B cell (primary cell): ENCODE data around the gene ZBP1. TPM values are rescaled to one million over a fixed set of nuclear protein-coding genes. Genes with fewer than 3 reads are reported as not detected.

ENCODE experiments used
- ATAC-seq: fragments of 200-7000 bp; cut with Tn5 transposase; one replicate; pipeline ENCODE4 v1.10.0; 2021; ENCODE audit warnings: low read depth, mild to moderate bottlenecking, moderate number of reproducible peaks, moderate library complexity
- CTCF ChIA-PET: fragments of 350-600 bp; sonication (Branson Sonifier 250); formaldehyde crosslinking; loops from one replicate; lab custom pipeline; 2021; ENCODE audit warnings: antibody characterized with exemption, inconsistent platforms; lab: Charles Lee
- POLR2A ChIA-PET: fragments of 350-600 bp; sonication (Branson Sonifier 250); formaldehyde crosslinking; loops from one replicate; lab custom pipeline; 2021; ENCODE audit warnings: antibody characterized with exemption; lab: Charles Lee
- DNase-seq: peaks from one replicate; pipeline ENCODE4 v3.0.0; 2013
- H2AFZ ChIP-seq: 2 replicates; pipeline ENCODE4 v1.6.1; 2012; ENCODE audit warnings: mild to moderate bottlenecking, low read depth, low read length; ENCODE audit not compliant: insufficient read depth, poor library complexity, severe bottlenecking
- H3K27ac ChIP-seq, 2 donors: 1 replicate in 1 of 2; 2 replicates in 1 of 2; pipeline ENCODE4 v1.5.1; 2012 to 2013; ENCODE audit warnings: low read length in 2 of 2, mild to moderate bottlenecking in 2 of 2, moderate library complexity in 1 of 2
- H3K27me3 ChIP-seq, 4 experiments: fragments of 200-600 bp in 1 of 4; sonication (generic) in 1 of 4; replicated peaks in 1 of 4; 1 replicate in 2 of 4; 2 replicates in 2 of 4; pipeline versions ENCODE4 v1.6.1 to v1.7.0; 2013 to 2016; ENCODE audit warnings: low read length in 3 of 4, mild to moderate bottlenecking in 2 of 4, mixed read lengths in 1 of 4, moderate library complexity in 1 of 4; ENCODE audit not compliant: insufficient read depth in 4 of 4, control insufficient read depth in 3 of 4; ENCODE audit errors: control extremely low read depth in 1 of 4
- H3K36me3 ChIP-seq, 2 experiments: replicated peaks in 1 of 2; 1 replicate in 1 of 2; 2 replicates in 1 of 2; pipeline versions ENCODE4 v1.6.1 to v1.7.1; 2013; ENCODE audit warnings: low read length in 1 of 2; ENCODE audit not compliant: insufficient read depth in 2 of 2, control insufficient read depth in 1 of 2; ENCODE audit errors: control extremely low read depth in 1 of 2, extremely low read depth in 1 of 2
- H3K4me1 ChIP-seq, 2 donors: fragments of 200-600 bp in 1 of 2; sonication (generic) in 1 of 2; 1 replicate in 1 of 2; 2 replicates in 1 of 2; pipeline versions ENCODE4 v1.5.1 to v1.6.1; 2013 to 2017; ENCODE audit warnings: low read length in 2 of 2; ENCODE audit not compliant: control insufficient read depth in 2 of 2, insufficient read depth in 2 of 2
- H3K4me2 ChIP-seq: replicated peaks from 2 replicates; pipeline ENCODE3; 2012; ENCODE audit warnings: mild to moderate bottlenecking, low read depth, low read length; ENCODE audit not compliant: poor library complexity, severe bottlenecking
- H3K4me3 ChIP-seq, 5 experiments: fragments of 200-600 bp in 1 of 5; sonication (generic) in 1 of 5; 1 replicate in 3 of 5; 2 replicates in 2 of 5; pipeline versions ENCODE4 v1.5.1 to v1.7.0; 2011 to 2016; ENCODE audit warnings: low read length in 4 of 5, mild to moderate bottlenecking in 4 of 5, low read depth in 2 of 5, control low read depth in 1 of 5, moderate library complexity in 1 of 5; ENCODE audit not compliant: insufficient read depth in 1 of 5; ENCODE audit errors: control extremely low read depth in 1 of 5, extremely low read depth in 1 of 5
- H3K79me2 ChIP-seq: fragments of 200-600 bp; sonication (generic); one replicate; pipeline ENCODE4 v1.6.0; 2016; ENCODE audit warnings: low read length; ENCODE audit not compliant: control insufficient read depth, insufficient read depth
- H3K9ac ChIP-seq: fragments of 200-600 bp; sonication (generic); 2 replicates; pipeline ENCODE4 v1.6.1; 2017; ENCODE audit warnings: mild to moderate bottlenecking, low read length, moderate library complexity
- H3K9me3 ChIP-seq, 3 donors: one replicate each; pipeline versions ENCODE4 v1.6.1 to v1.7.1; 2013; ENCODE audit warnings: low read length in 2 of 3; ENCODE audit not compliant: control insufficient read depth in 2 of 3, insufficient read depth in 1 of 3; ENCODE audit errors: control extremely low read depth in 1 of 3
- H4K20me1 ChIP-seq: 2 replicates; pipeline ENCODE4 v1.6.0; 2012; ENCODE audit warnings: mild to moderate bottlenecking, low read length; ENCODE audit not compliant: insufficient read depth, control insufficient read depth, poor library complexity, severe bottlenecking
- H3K27ac Mint-ChIP-seq: one replicate; pipeline ENCODE4 v1.8.0; 2021; ENCODE audit warnings: mixed read lengths
- H3K27me3 Mint-ChIP-seq: one replicate; pipeline ENCODE4 v1.8.0; 2021; ENCODE audit warnings: mixed read lengths
- H3K4me1 Mint-ChIP-seq: one replicate; pipeline ENCODE4 v1.8.0; 2021; ENCODE audit warnings: mixed read lengths
- H3K4me3 Mint-ChIP-seq: one replicate; pipeline ENCODE4 v1.8.0; 2021; ENCODE audit warnings: mixed read lengths
- H3K9me3 Mint-ChIP-seq: one replicate; pipeline ENCODE4 v1.8.0; 2022; ENCODE audit warnings: mixed read lengths; ENCODE audit not compliant: insufficient read depth
- CTCF ChIP-seq: fragments of 200-600 bp; IDR thresholded peaks from one replicate; pipeline ENCODE4 v1.8.0; 2022; ENCODE audit warnings: antibody characterized with exemption, mild to moderate bottlenecking
- EZH2 ChIP-seq: IDR thresholded peaks from 2 replicates; pipeline ENCODE4 v1.6.1; 2012; ENCODE audit warnings: borderline replicate concordance, low read depth, mild to moderate bottlenecking, moderate library complexity, low read length; ENCODE audit not compliant: insufficient read depth, poor library complexity, severe bottlenecking
- WGBS: methylation state at CpG from one replicate; pipeline ENCODE4 v1.1.5; 2013; ENCODE audit warnings: missing lambda C conversion rate; ENCODE audit not compliant: insufficient coverage; 5-methylcytosine and 5-hydroxymethylcytosine counted together
- intact Hi-C: fragments of 100-400 bp; cut with micrococcal nuclease; formaldehyde crosslinking; loops from one replicate; pipeline ENCODE4 v1.10.0; 2022
- polyA plus RNA-seq: library from polyadenylated mRNA; depleted of rRNA; stranded (reverse); fragments of >200 nt; gene quantifications from 2 replicates; pipeline ENCODE4 v1.2.3, GENCODE V29; 2012
- total RNA-seq, 2 donors: library from RNA; stranded (reverse); fragments of 120-200 nt in 1 of 2; gene quantifications; 1 replicate in 1 of 2; 2 replicates in 1 of 2; pipeline versions ENCODE4 v1.2.3 to v1.2.4, GENCODE V29; 2013 to 2022

ZBP1 gene
- total and polyA plus RNA-seq, 2 donors (not counting 1 experiment from before 2014, with no cell fraction given) = 29.9 to 69.2 TPM

GRCh38 chr20:57662456-57663240 lies 42.4 kb upstream of the ZBP1 start:
- no peak overlapping the region for H3K4me3 Mint-ChIP-seq
- intact Hi-C loops = no loop called here
- H3K4me1 Mint-ChIP-seq = peaks cover 54% of the 10 kb centered on the region

More at GRCh38 chr20:57662456-57663240, 42.4 kb upstream of the ZBP1 start:
- Histone ChIP-seq H3K9me3 (no peaks in the 10 kb centered on the region), H3K4me2 (no peak overlapping the region), H3K4me3 (no peak overlapping the region), H3K79me2 (peaks cover 77% of the 10 kb centered on the region), H3K36me3 (peaks cover 3 to 31% of the 10 kb centered on the region in 2 experiments), H3K9ac (no peak overlapping the region), H3K27me3 (no peaks in the 10 kb centered on the region), H2AFZ (no peak overlapping the region), H3K27ac (no peak overlapping the region), H4K20me1 (peaks cover 97% of the 10 kb centered on the region), H3K4me1 (peaks cover 0 to 17% of the 10 kb centered on the region in 2 donors)
- CTCF ChIA-PET = no interaction called here
- Mint-ChIP-seq H3K9me3 (no peaks in the 10 kb centered on the region), H3K27ac (no peak overlapping the region), H3K27me3 (no peaks in the 10 kb centered on the region)
- 93% methylated on average over 19 of the region's 21 CpGs for WGBS
- ATAC-seq (no peak), DNase-seq (no peak)
- POLR2A ChIA-PET = interaction anchor here (0.6 kb wide), 1 partner anchor 350 kb away, joined by 3 read pairs; no protein-coding TSS in a partner anchor
- TF ChIP-seq CTCF (no peak), EZH2 (no peak)
